Skeletal muscle tissue (tissue), 4 donors: Measurements from ENCODE around the gene DOC2B. TPM values are rescaled to one million over a fixed set of nuclear protein-coding genes. Genes with fewer than 3 reads are reported as not detected.
"Not testable (repeated sequence)": the region's sequence is repeated elsewhere in the genome, so short reads cannot be mapped to it uniquely, and the experiment has no call there.

Experiments
- H3K27ac ChIP-seq: one replicate; pipeline ENCODE4 v1.7.0; 2013; ENCODE audit warnings: mild to moderate bottlenecking, low read depth, low read length, inconsistent platforms
- H3K27me3 ChIP-seq, 3 donors: one replicate each; pipeline ENCODE4 v1.7.0; 2013; ENCODE audit warnings: low read length in 3 of 3; ENCODE audit not compliant: control insufficient read depth in 3 of 3, insufficient read depth in 3 of 3
- H3K36me3 ChIP-seq, 3 donors: one replicate each; pipeline ENCODE4 v1.7.0; 2013; ENCODE audit warnings: low read length in 3 of 3; ENCODE audit not compliant: control insufficient read depth in 3 of 3, insufficient read depth in 3 of 3
- H3K4me1 ChIP-seq, 3 donors: one replicate each; pipeline ENCODE4 v1.7.0; 2013; ENCODE audit warnings: low read length in 3 of 3, mild to moderate bottlenecking in 3 of 3; ENCODE audit not compliant: control insufficient read depth in 3 of 3, insufficient read depth in 3 of 3
- H3K4me3 ChIP-seq, 3 donors: one replicate each; pipeline ENCODE4 v1.7.0; 2013; ENCODE audit warnings: low read length in 3 of 3
- H3K9ac ChIP-seq, 3 donors: one replicate each; pipeline ENCODE4 v1.7.0; 2013; ENCODE audit warnings: low read length in 3 of 3, mild to moderate bottlenecking in 3 of 3, moderate library complexity in 2 of 3, low read depth in 1 of 3
- H3K9me3 ChIP-seq, 3 donors: one replicate each; pipeline ENCODE4 v1.7.0; 2013; ENCODE audit warnings: low read length in 3 of 3; ENCODE audit not compliant: control insufficient read depth in 3 of 3
- total RNA-seq: library from RNA; depleted of rRNA; stranded (reverse); fragments of >200 nt; gene quantifications from one replicate; pipeline ENCODE4 v1.2.3, GENCODE V29; 2014
- donor health status: Osteomylitis.

Gene DOC2B
- total RNA-seq, 1 donor from 2014 or later = 2.1 TPM

- H3K36me3 ChIP-seq = peaks cover 0 to 5% (median 0%) of the 10 kb centered on the region in 3 donors
- H3K4me1 ChIP-seq = peaks cover 0 to 10% (median 0%) of the 10 kb centered on the region in 3 donors
- peaks cover 0 to 10% (median 3%) of the 10 kb centered on the region in 3 donors for H3K27me3 ChIP-seq
- H3K27ac ChIP-seq = no peak overlapping the region
- no peak overlapping the region for H3K4me3 ChIP-seq
- no peaks in the 10 kb centered on the region for H3K9me3 ChIP-seq
- H3K9ac ChIP-seq = no peak overlapping the region
Measured at GRCh38 chr17:210402-210801, 29.0 kb upstream of the DOC2B start.

GRCh38 chr17:208429-208828 is 27.0 kb upstream of the DOC2B start:
- H3K27ac ChIP-seq = no peak overlapping the region
- peaks cover 0 to 23% (median 13%) of the 10 kb centered on the region in 3 donors for H3K27me3 ChIP-seq
- no peaks in the 10 kb centered on the region for H3K9me3 ChIP-seq
- no peak overlapping the region for H3K4me3 ChIP-seq
- no peaks in the 10 kb centered on the region for H3K4me1 ChIP-seq
- no peak overlapping the region for H3K9ac ChIP-seq
- H3K36me3 ChIP-seq = peaks cover 0 to 5% (median 0%) of the 10 kb centered on the region in 3 donors

DNA sequence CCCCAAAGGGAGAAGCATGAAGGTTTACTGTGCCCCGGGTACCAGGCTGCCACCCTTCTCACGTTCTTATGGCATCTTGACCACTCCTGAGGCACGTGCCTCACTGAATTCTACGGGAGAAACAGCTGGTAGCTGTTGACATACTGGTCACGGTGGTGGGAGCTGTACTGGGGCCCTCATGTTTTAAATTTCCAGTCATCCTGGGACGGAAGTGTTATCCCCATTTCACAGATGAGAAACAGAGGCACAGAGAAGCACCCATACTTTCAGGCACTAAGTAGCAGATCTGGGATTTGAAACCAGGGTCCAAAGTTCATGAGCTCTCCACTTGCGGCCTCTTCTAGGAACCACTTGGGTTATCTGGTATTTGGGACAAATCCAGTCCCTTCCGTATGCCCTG is 26.3 kb upstream of the DOC2B start:
- Histone ChIP-seq H3K4me3 (no peak overlapping the region), H3K4me1 (no peaks in the 10 kb centered on the region), H3K27me3 (peaks cover 4 to 30% (median 19%) of the 10 kb centered on the region in 3 donors), H3K9me3 (no peaks in the 10 kb centered on the region), H3K36me3 (peaks cover 0 to 5% (median 0%) of the 10 kb centered on the region in 3 donors), H3K9ac (no peak overlapping the region), H3K27ac (no peak overlapping the region)

DNA sequence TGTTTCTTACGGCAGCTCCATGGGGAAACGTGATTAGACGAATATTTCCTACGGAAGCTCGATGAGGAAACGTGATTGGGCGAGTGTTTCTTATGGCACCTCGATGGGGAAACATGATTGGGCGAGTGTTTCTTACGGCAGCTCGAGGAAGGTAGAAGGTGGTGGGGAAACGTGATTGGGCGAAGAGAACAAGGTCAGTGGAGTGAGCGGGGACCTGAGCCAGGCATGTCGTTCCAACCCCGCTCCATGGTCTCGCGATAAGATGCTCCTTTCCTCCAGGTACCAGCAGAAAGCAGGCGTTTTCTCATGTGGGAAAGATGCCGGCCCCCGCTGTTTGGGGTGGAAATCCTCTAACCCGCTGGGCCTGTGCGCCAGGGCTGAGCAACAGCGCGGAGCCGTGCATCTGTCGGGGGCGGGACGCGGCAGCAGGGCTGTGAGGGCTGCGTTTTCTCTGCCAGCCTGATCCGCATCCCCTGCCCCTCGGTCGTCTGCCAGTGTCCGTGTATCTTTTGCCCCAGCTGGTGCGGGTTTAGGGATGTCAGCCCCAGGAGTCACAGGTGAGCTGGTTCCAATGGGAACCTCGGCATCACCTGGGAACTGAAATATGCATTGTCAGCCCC is 25.6 kb upstream of the DOC2B start:
- Histone ChIP-seq H3K4me3 (no peak overlapping the region), H3K4me1 (no peaks in the 10 kb centered on the region), H3K36me3 (peaks cover 0 to 3% (median 0%) of the 10 kb centered on the region in 3 donors), H3K27me3 (peaks cover 5 to 35% (median 25%) of the 10 kb centered on the region in 3 donors), H3K9ac (no peak overlapping the region), H3K27ac (no peak overlapping the region), H3K9me3 (no peaks in the 10 kb centered on the region)

GRCh38 chr17:206484-206883 is 25.0 kb upstream of the DOC2B start:
- not testable (repeated sequence) for H3K36me3 ChIP-seq, H3K9ac ChIP-seq, H3K4me1 ChIP-seq, H3K4me3 ChIP-seq, H3K9me3 ChIP-seq, H3K27ac ChIP-seq
- H3K27me3 ChIP-seq = peaks cover 5 to 38% (median 25%) of the 10 kb centered on the region in 3 donors

DNA sequence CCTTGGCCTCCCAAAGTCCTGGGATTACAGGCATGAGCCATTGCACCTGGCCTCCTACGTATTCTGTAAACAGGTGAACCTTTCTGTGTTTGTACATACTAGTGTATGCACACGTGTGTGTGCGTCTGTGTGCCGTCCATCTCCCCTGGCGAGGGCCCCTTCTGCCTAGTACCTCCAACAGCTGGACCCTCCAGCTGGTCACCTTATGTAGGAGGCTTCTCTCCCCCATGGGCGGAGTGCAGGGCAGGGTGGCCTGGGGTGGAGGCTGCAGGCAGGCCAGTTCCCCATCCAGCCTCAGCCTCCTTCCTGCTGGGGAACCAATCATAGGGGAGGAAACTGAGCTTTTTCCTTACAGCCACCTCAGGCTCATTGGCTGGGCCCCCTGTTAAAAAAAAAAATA is 24.4 kb upstream of the DOC2B start:
- Histone ChIP-seq H3K9me3 (no peaks in the 10 kb centered on the region), H3K27me3 (peaks cover 9 to 42% (median 25%) of the 10 kb centered on the region in 3 donors), H3K4me1 (peaks cover 0 to 2% (median under 1%) of the 10 kb centered on the region in 3 donors)

GRCh38 chr17:205148-205669 is 23.8 kb upstream of the DOC2B start:
- H3K36me3 ChIP-seq = no peaks in the 10 kb centered on the region
- no peak overlapping the region for H3K9ac ChIP-seq
- peaks cover 15 to 48% (median 30%) of the 10 kb centered on the region in 3 donors for H3K27me3 ChIP-seq
- H3K4me3 ChIP-seq = no peak overlapping the region
- H3K9me3 ChIP-seq = no peaks in the 10 kb centered on the region
- H3K27ac ChIP-seq = no peak overlapping the region
- peaks cover 2 to 8% (median 4%) of the 10 kb centered on the region in 3 donors for H3K4me1 ChIP-seq

More for the DNA sequence above, 24.4 kb upstream of the DOC2B start:
- Histone ChIP-seq H3K36me3 (peaks cover 0 to 3% (median 0%) of the 10 kb centered on the region in 3 donors), H3K9ac (no peak overlapping the region), H3K4me3 (no peak overlapping the region), H3K27ac (no peak overlapping the region)

DNA sequence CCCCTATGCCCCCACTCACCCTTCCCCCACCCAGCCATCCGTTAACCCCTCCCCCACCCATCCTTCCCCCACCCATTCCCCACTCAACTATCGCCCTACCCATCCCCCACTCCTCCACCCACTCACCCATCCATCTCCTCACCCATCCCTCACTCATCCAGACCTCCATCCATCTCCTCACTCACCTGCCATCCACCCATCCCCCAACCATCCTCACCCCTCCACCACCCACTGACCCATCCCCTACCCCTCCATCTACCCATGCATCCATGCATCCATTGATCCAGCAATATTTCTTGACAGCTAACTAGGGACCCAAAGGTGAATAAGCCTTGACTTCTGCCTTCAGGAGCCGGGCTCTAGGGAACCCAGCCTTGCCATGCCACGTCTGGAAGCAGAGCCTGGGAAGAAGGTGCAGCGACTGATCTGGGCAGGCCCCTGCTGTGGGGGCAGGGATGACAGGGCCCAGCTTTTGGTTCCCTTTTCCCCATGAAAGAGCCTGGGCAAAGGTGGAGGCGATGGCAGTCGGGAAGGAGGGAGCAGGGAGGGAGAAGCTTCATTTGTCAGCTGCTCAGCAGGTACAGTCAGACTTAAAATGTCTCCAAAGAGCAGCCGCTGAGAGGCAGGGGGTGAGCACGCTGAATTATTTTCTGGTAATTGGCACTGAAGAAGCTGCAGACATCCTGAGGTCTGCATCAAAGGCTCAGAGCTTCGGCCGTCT is 23.1 kb upstream of the DOC2B start:
- Histone ChIP-seq H3K36me3 (no peaks in the 10 kb centered on the region), H3K27ac (no peak overlapping the region), H3K4me3 (no peak overlapping the region), H3K9ac (no peak overlapping the region), H3K27me3 (peaks cover 21 to 55% (median 36%) of the 10 kb centered on the region in 3 donors), H3K9me3 (no peaks in the 10 kb centered on the region), H3K4me1 (peaks cover 6 to 14% (median 10%) of the 10 kb centered on the region in 3 donors)

DNA sequence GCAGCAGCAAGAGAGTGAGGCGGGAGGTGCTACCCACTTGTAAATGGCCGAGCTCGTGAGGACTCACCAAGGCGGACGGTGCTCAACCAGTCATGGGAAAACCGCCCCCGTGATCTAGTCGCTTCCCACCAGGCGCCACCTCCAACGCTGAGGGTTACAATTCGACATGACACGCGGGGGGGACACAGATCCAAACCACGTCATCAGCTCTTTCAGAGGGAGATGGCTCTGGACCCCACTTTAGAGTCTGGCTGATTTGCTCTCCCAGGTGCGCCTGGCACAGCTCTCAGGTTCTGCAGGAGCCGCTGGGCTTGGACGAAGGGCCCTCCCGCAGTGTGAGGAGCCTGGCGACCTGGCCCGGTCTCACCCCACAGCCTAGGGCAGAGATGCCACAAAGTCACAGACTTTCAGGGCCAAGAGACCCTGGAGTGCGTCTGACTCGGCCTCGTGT is 21.1 kb upstream of the DOC2B start:
- Histone ChIP-seq H3K9me3 (no peaks in the 10 kb centered on the region), H3K4me3 (no peak overlapping the region), H3K4me1 (peaks cover 7 to 15% (median 14%) of the 10 kb centered on the region in 3 donors), H3K9ac (no peak overlapping the region), H3K36me3 (no peaks in the 10 kb centered on the region), H3K27ac (no peak overlapping the region), H3K27me3 (peaks cover 29 to 61% (median 45%) of the 10 kb centered on the region in 3 donors)

- not testable (repeated sequence) for H3K9me3 ChIP-seq, H3K36me3 ChIP-seq, H3K9ac ChIP-seq, H3K27ac ChIP-seq, H3K4me3 ChIP-seq
- Histone ChIP-seq H3K27me3 (peaks cover 37 to 65% (median 51%) of the 10 kb centered on the region in 3 donors), H3K4me1 (peaks cover 7 to 15% (median 14%) of the 10 kb centered on the region in 3 donors)
Measured at GRCh38 chr17:201736-202135, 20.3 kb upstream of the DOC2B start.
